PC-3 (cell line): ENCODE results near the gene RAB12. TPM values are rescaled to one million over a fixed set of nuclear protein-coding genes. Genes with fewer than 3 reads are reported as not detected.
A peak's percentile ranks its signal among the peaks of the same experiment; 100 is the strongest.

Experiments
- ATAC-seq: fragments of 200-7000 bp; cut with Tn5 transposase; 2 replicates; pipeline ENCODE4 v1.9.1; 2020; ENCODE audit warnings: mild to moderate bottlenecking, moderate library complexity
- BruUV-seq: library from RNA; stranded (reverse); fragments of 400-500 nt; replicated peaks from 2 replicates; lab custom pipeline; 2021; lab: Mats Ljungman, UMichigan
- CTCF ChIA-PET: fragments of 300-600 bp; sonication (Branson Sonifier 250); formaldehyde crosslinking; loops from one replicate; lab custom pipeline; 2022; ENCODE audit warnings: antibody characterized with exemption; lab: Charles Lee
- POLR2A ChIA-PET: fragments of 300-600 bp; sonication (Branson Sonifier 250); formaldehyde crosslinking; loops from one replicate; lab custom pipeline; 2022; ENCODE audit warnings: antibody characterized with exemption; ENCODE audit not compliant: unreplicated experiment; lab: Charles Lee
- DNase-seq: peaks from one replicate; pipeline ENCODE4 v3.0.0-alpha.2; 2015
- H2AFZ ChIP-seq: fragments of 300-600 bp; sonication (generic); 2 replicates; pipeline ENCODE4 v1.6.0; 2016; ENCODE audit warnings: antibody characterized with exemption, low read length
- H3F3A ChIP-seq: fragments of 300-600 bp; sonication (generic); one replicate; pipeline ENCODE4 v1.6.0; 2017; ENCODE audit warnings: antibody characterized with exemption, low read length, control low read depth, mild to moderate bottlenecking; ENCODE audit not compliant: unreplicated experiment
- H3K27ac ChIP-seq: fragments of 300-600 bp; sonication (generic); 2 replicates; pipeline ENCODE4 v1.5.1; 2016; ENCODE audit warnings: mild to moderate bottlenecking, low read length
- H3K27me3 ChIP-seq: fragments of 300-600 bp; sonication (generic); 2 replicates; pipeline ENCODE4 v1.6.1; 2016; ENCODE audit warnings: low read length, mixed read lengths
- H3K36me3 ChIP-seq: fragments of 300-600 bp; sonication (generic); 2 replicates; pipeline ENCODE4 v1.6.1; 2016; ENCODE audit warnings: low read depth, mixed run types, low read length, mixed read lengths
- H3K4me1 ChIP-seq: fragments of 300-600 bp; sonication (generic); 2 replicates; pipeline ENCODE4 v1.5.1; 2016; ENCODE audit warnings: low read length; ENCODE audit not compliant: insufficient read depth
- H3K4me2 ChIP-seq: fragments of 300-600 bp; sonication (generic); 2 replicates; pipeline ENCODE4 v1.6.0; 2016; ENCODE audit warnings: low read length
- H3K4me3 ChIP-seq: fragments of 300-600 bp; sonication (generic); 2 replicates; pipeline ENCODE4 v1.5.1; 2016; ENCODE audit warnings: mild to moderate bottlenecking, low read length, mixed read lengths
- H3K79me2 ChIP-seq: fragments of 300-600 bp; sonication (generic); 2 replicates; pipeline ENCODE4 v1.6.1; 2017; ENCODE audit warnings: low read length, mixed read lengths
- H3K9ac ChIP-seq: fragments of 300-600 bp; sonication (generic); 2 replicates; pipeline ENCODE4 v1.6.0; 2016; ENCODE audit warnings: mild to moderate bottlenecking, low read length
- H3K9me2 ChIP-seq: fragments of 300-600 bp; sonication (generic); replicated peaks from 2 replicates; pipeline ENCODE4 v1.6.1; 2016; ENCODE audit warnings: mixed run types, low read length, mixed read lengths
- H3K9me3 ChIP-seq: fragments of 300-600 bp; sonication (generic); 2 replicates; pipeline ENCODE4 v1.6.1; 2016; ENCODE audit warnings: low read length, mixed read lengths
- H4K20me1 ChIP-seq: fragments of 300-600 bp; sonication (generic); 2 replicates; pipeline ENCODE4 v1.6.1; 2016; ENCODE audit warnings: low read length, mixed read lengths
- EZH2 ChIP-seq: fragments of 300-600 bp; sonication (generic); IDR thresholded peaks from one replicate; pipeline ENCODE4 v1.6.1; 2017; ENCODE audit warnings: antibody characterized with exemption, mild to moderate bottlenecking, low read length; ENCODE audit not compliant: unreplicated experiment
- EZH2phosphoT487 ChIP-seq: fragments of 300-600 bp; sonication (generic); IDR thresholded peaks from 2 replicates; pipeline ENCODE4 v1.6.1; 2018; ENCODE audit warnings: mild to moderate bottlenecking, antibody characterized with exemption, low read length, borderline replicate concordance
- intact Hi-C: fragments of 100-400 bp; cut with micrococcal nuclease; formaldehyde crosslinking; loops from 2 replicates; pipeline ENCODE4 v1.9.0; 2023
- total RNA-seq: library from RNA; depleted of rRNA; stranded (reverse); fragments of >200 nt; gene quantifications from 2 replicates; pipeline ENCODE4 v1.2.3, GENCODE V29; 2014
- TF ChIP-seq, protein P1 (sequence below): fragments of 300-600 bp; sonication (generic); conservative IDR thresholded peaks from 2 replicates; pipeline ENCODE4 v1.5.1; 2017; ENCODE audit warnings: antibody characterized with exemption, low read depth, mild to moderate bottlenecking, low read length

RAB12 gene
- total RNA-seq, 1 experiment from 2014 or later: 50.9 TPM

DNA sequence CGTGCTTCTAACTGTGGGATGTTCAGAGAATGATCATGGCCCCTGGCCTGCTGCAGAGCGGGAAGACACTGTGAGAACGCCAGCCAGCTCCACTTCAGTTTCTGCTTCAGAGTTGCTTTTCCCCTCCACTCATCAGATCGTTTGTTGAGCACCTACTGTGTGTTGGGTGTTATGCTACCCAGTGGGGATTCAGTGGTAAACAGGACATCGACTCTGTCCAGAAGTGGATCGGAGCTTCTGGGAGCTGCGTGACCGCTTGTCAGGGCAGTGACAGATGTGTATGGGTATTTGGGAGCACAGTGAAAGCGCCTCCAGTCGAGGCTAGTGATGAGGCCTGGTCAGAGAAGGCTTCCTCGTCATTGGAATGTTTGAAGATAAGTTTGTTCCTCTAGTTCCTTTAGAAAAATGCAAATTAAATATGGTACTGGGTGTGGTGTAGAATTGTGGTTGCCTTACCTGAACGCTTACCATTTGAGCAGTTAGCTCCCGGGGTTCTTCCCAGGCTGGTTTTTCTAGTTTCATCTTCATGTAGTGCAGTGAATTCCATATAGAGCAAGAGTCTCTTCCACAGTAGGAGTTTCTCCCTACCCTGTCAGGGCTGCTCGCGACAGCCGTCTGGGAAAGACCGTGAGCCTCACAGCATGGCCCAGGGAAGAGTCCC, 2.8 kb downstream of the RAB12 start:
- Histone ChIP-seq H3K4me2 (peak overlapping the region; percentile 93), H3K79me2 (peaks cover 72% of the 10 kb centered on the region), H3K9me2 (no peaks in the 10 kb centered on the region), H3K27me3 (no peaks in the 10 kb centered on the region), H3K9ac (no peak overlapping the region), H3K4me1 (peaks cover 42% of the 10 kb centered on the region), H3K4me3 (peak overlapping the region; percentile 88), H3K27ac (0 out of 2 replicates have a peak overlapping the region, but pooled peaks have one; percentile 7), H4K20me1 (peaks cover 39% of the 10 kb centered on the region), H3K36me3 (no peaks in the 10 kb centered on the region; the same call in 1 of the 2 replicates), H3K9me3 (no peaks in the 10 kb centered on the region), H2AFZ (no peak overlapping the region), H3F3A (no peaks in the 10 kb centered on the region)
- ATAC-seq: peak; percentile 5
- ChIA-PET POLR2A (interaction anchor here (0.7 kb wide), 1 partner anchor 96 kb away, joined by 4 read pairs; no protein-coding TSS in a partner anchor), CTCF (no interaction called here)
- no peak for TF ChIP-seq EZH2
- TF ChIP-seq EZH2phosphoT487: no peak
- TF ChIP-seq, protein P1, sequence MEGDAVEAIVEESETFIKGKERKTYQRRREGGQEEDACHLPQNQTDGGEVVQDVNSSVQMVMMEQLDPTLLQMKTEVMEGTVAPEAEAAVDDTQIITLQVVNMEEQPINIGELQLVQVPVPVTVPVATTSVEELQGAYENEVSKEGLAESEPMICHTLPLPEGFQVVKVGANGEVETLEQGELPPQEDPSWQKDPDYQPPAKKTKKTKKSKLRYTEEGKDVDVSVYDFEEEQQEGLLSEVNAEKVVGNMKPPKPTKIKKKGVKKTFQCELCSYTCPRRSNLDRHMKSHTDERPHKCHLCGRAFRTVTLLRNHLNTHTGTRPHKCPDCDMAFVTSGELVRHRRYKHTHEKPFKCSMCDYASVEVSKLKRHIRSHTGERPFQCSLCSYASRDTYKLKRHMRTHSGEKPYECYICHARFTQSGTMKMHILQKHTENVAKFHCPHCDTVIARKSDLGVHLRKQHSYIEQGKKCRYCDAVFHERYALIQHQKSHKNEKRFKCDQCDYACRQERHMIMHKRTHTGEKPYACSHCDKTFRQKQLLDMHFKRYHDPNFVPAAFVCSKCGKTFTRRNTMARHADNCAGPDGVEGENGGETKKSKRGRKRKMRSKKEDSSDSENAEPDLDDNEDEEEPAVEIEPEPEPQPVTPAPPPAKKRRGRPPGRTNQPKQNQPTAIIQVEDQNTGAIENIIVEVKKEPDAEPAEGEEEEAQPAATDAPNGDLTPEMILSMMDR: no peak
- BruUV-seq: no TSS peak
- intact Hi-C loops: no loop called here
- peak; percentile 76 for DNase-seq

DNA sequence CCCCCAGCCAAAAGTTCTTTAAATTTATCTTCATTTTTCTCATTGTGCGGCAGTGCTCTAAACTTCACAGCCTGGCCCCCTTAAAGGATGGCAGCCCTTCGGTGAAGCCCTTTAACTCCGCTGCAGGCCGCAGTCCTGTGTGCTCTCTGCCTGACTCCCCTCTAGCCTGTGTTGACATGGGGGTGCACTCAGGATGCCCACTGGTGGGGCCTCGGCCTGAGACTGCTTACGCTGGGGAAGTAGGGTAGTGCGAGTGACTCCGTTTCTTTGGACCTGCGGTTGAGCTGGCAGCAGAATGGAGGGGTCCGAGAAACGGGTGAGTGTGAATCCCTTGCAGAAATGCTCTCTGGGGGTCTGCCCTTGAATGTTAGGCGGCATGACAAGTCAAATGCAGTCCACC, 5.6 kb downstream of the RAB12 start:
- Histone ChIP-seq H3K4me1 (peaks cover 42% of the 10 kb centered on the region), H3K4me2 (peak overlapping the region; percentile 59), H3K79me2 (peaks cover 98% of the 10 kb centered on the region), H4K20me1 (peaks cover 43% of the 10 kb centered on the region), H3K27ac (peak overlapping the region; percentile 78), H3F3A (no peaks in the 10 kb centered on the region), H2AFZ (no peak overlapping the region), H3K36me3 (no peaks in the 10 kb centered on the region; the same call in 1 of the 2 replicates), H3K27me3 (no peaks in the 10 kb centered on the region), H3K9me2 (no peaks in the 10 kb centered on the region), H3K9ac (no peak overlapping the region), H3K9me3 (no peaks in the 10 kb centered on the region), H3K4me3 (no peak overlapping the region)
- intact Hi-C loops: no loop called here
- no peak for TF ChIP-seq EZH2
- TF ChIP-seq EZH2phosphoT487: no peak
- TF ChIP-seq, protein P1: no peak
- ATAC-seq (no peak), DNase-seq (no peak)
- POLR2A ChIA-PET: no interaction called here
- CTCF ChIA-PET: no interaction called here
- no TSS peak for BruUV-seq
